B cell (primary cell): ENCODE results near the gene SH3RF3. TPM values are rescaled to one million over a fixed set of nuclear protein-coding genes. Genes with fewer than 3 reads are reported as not detected.
"Not testable (repeated sequence)": the region's sequence is repeated elsewhere in the genome, so short reads cannot be mapped to it uniquely, and the experiment has no call there.

ENCODE experiments used
- ATAC-seq: fragments of 200-7000 bp; cut with Tn5 transposase; one replicate; pipeline ENCODE4 v1.10.0; 2021; ENCODE audit warnings: low read depth, mild to moderate bottlenecking, moderate number of reproducible peaks, moderate library complexity
- CTCF ChIA-PET: fragments of 350-600 bp; sonication (Branson Sonifier 250); formaldehyde crosslinking; loops from one replicate; lab custom pipeline; 2021; ENCODE audit warnings: antibody characterized with exemption, inconsistent platforms; lab: Charles Lee
- POLR2A ChIA-PET: fragments of 350-600 bp; sonication (Branson Sonifier 250); formaldehyde crosslinking; loops from one replicate; lab custom pipeline; 2021; ENCODE audit warnings: antibody characterized with exemption; lab: Charles Lee
- DNase-seq: peaks from one replicate; pipeline ENCODE4 v3.0.0; 2013
- H2AFZ ChIP-seq: 2 replicates; pipeline ENCODE4 v1.6.1; 2012; ENCODE audit warnings: mild to moderate bottlenecking, low read depth, low read length; ENCODE audit not compliant: insufficient read depth, poor library complexity, severe bottlenecking
- H3K27ac ChIP-seq, 2 donors: 1 replicate in 1 of 2; 2 replicates in 1 of 2; pipeline ENCODE4 v1.5.1; 2012 to 2013; ENCODE audit warnings: low read length in 2 of 2, mild to moderate bottlenecking in 2 of 2, moderate library complexity in 1 of 2
- H3K27me3 ChIP-seq, 4 experiments: fragments of 200-600 bp in 1 of 4; sonication (generic) in 1 of 4; replicated peaks in 1 of 4; 1 replicate in 2 of 4; 2 replicates in 2 of 4; pipeline versions ENCODE4 v1.6.1 to v1.7.0; 2013 to 2016; ENCODE audit warnings: low read length in 3 of 4, mild to moderate bottlenecking in 2 of 4, mixed read lengths in 1 of 4, moderate library complexity in 1 of 4; ENCODE audit not compliant: insufficient read depth in 4 of 4, control insufficient read depth in 3 of 4; ENCODE audit errors: control extremely low read depth in 1 of 4
- H3K36me3 ChIP-seq, 2 experiments: replicated peaks in 1 of 2; 1 replicate in 1 of 2; 2 replicates in 1 of 2; pipeline versions ENCODE4 v1.6.1 to v1.7.1; 2013; ENCODE audit warnings: low read length in 1 of 2; ENCODE audit not compliant: insufficient read depth in 2 of 2, control insufficient read depth in 1 of 2; ENCODE audit errors: control extremely low read depth in 1 of 2, extremely low read depth in 1 of 2
- H3K4me1 ChIP-seq, 2 donors: fragments of 200-600 bp in 1 of 2; sonication (generic) in 1 of 2; 1 replicate in 1 of 2; 2 replicates in 1 of 2; pipeline versions ENCODE4 v1.5.1 to v1.6.1; 2013 to 2017; ENCODE audit warnings: low read length in 2 of 2; ENCODE audit not compliant: control insufficient read depth in 2 of 2, insufficient read depth in 2 of 2
- H3K4me2 ChIP-seq: replicated peaks from 2 replicates; pipeline ENCODE3; 2012; ENCODE audit warnings: mild to moderate bottlenecking, low read depth, low read length; ENCODE audit not compliant: poor library complexity, severe bottlenecking
- H3K4me3 ChIP-seq, 5 experiments: fragments of 200-600 bp in 1 of 5; sonication (generic) in 1 of 5; 1 replicate in 3 of 5; 2 replicates in 2 of 5; pipeline versions ENCODE4 v1.5.1 to v1.7.0; 2011 to 2016; ENCODE audit warnings: low read length in 4 of 5, mild to moderate bottlenecking in 4 of 5, low read depth in 2 of 5, control low read depth in 1 of 5, moderate library complexity in 1 of 5; ENCODE audit not compliant: insufficient read depth in 1 of 5; ENCODE audit errors: control extremely low read depth in 1 of 5, extremely low read depth in 1 of 5
- H3K79me2 ChIP-seq: fragments of 200-600 bp; sonication (generic); one replicate; pipeline ENCODE4 v1.6.0; 2016; ENCODE audit warnings: low read length; ENCODE audit not compliant: control insufficient read depth, insufficient read depth
- H3K9ac ChIP-seq: fragments of 200-600 bp; sonication (generic); 2 replicates; pipeline ENCODE4 v1.6.1; 2017; ENCODE audit warnings: mild to moderate bottlenecking, low read length, moderate library complexity
- H3K9me3 ChIP-seq, 3 donors: one replicate each; pipeline versions ENCODE4 v1.6.1 to v1.7.1; 2013; ENCODE audit warnings: low read length in 2 of 3; ENCODE audit not compliant: control insufficient read depth in 2 of 3, insufficient read depth in 1 of 3; ENCODE audit errors: control extremely low read depth in 1 of 3
- H4K20me1 ChIP-seq: 2 replicates; pipeline ENCODE4 v1.6.0; 2012; ENCODE audit warnings: mild to moderate bottlenecking, low read length; ENCODE audit not compliant: insufficient read depth, control insufficient read depth, poor library complexity, severe bottlenecking
- H3K27ac Mint-ChIP-seq: one replicate; pipeline ENCODE4 v1.8.0; 2021; ENCODE audit warnings: mixed read lengths
- H3K27me3 Mint-ChIP-seq: one replicate; pipeline ENCODE4 v1.8.0; 2021; ENCODE audit warnings: mixed read lengths
- H3K4me1 Mint-ChIP-seq: one replicate; pipeline ENCODE4 v1.8.0; 2021; ENCODE audit warnings: mixed read lengths
- H3K4me3 Mint-ChIP-seq: one replicate; pipeline ENCODE4 v1.8.0; 2021; ENCODE audit warnings: mixed read lengths
- H3K9me3 Mint-ChIP-seq: one replicate; pipeline ENCODE4 v1.8.0; 2022; ENCODE audit warnings: mixed read lengths; ENCODE audit not compliant: insufficient read depth
- CTCF ChIP-seq: fragments of 200-600 bp; IDR thresholded peaks from one replicate; pipeline ENCODE4 v1.8.0; 2022; ENCODE audit warnings: antibody characterized with exemption, mild to moderate bottlenecking
- EZH2 ChIP-seq: IDR thresholded peaks from 2 replicates; pipeline ENCODE4 v1.6.1; 2012; ENCODE audit warnings: borderline replicate concordance, low read depth, mild to moderate bottlenecking, moderate library complexity, low read length; ENCODE audit not compliant: insufficient read depth, poor library complexity, severe bottlenecking
- WGBS: methylation state at CpG from one replicate; pipeline ENCODE4 v1.1.5; 2013; ENCODE audit warnings: missing lambda C conversion rate; ENCODE audit not compliant: insufficient coverage; 5-methylcytosine and 5-hydroxymethylcytosine counted together
- intact Hi-C: fragments of 100-400 bp; cut with micrococcal nuclease; formaldehyde crosslinking; loops from one replicate; pipeline ENCODE4 v1.10.0; 2022
- polyA plus RNA-seq: library from polyadenylated mRNA; depleted of rRNA; stranded (reverse); fragments of >200 nt; gene quantifications from 2 replicates; pipeline ENCODE4 v1.2.3, GENCODE V29; 2012
- total RNA-seq, 2 donors: library from RNA; stranded (reverse); fragments of 120-200 nt in 1 of 2; gene quantifications; 1 replicate in 1 of 2; 2 replicates in 1 of 2; pipeline versions ENCODE4 v1.2.3 to v1.2.4, GENCODE V29; 2013 to 2022

SH3RF3 gene
- total and polyA plus RNA-seq, 2 donors (not counting 1 experiment from before 2014, with no cell fraction given) = 0.07 to 1.2 TPM

- H2AFZ ChIP-seq = no peak overlapping the region
- no peak for DNase-seq
- no peaks in the 10 kb centered on the region for H4K20me1 ChIP-seq
- H3K27ac ChIP-seq = no peak overlapping the region
- H3K4me1 Mint-ChIP-seq = peaks cover 23% of the 10 kb centered on the region
- ChIA-PET POLR2A (no interaction called here), CTCF (interaction anchor here (0.9 kb wide), 1 partner anchor 8 kb away, joined by 3 read pairs; no protein-coding TSS in a partner anchor)
- H3K9ac ChIP-seq = no peak overlapping the region
- ATAC-seq = no peak
- no peak overlapping the region for H3K4me3 Mint-ChIP-seq
- no peak overlapping the region for H3K4me3 ChIP-seq
- H3K9me3 ChIP-seq = peaks cover 0 to 3% (median 0%) of the 10 kb centered on the region in 3 donors
- 93% methylated on average over 8 of the region's 8 CpGs for WGBS
- H3K79me2 ChIP-seq = no peaks in the 10 kb centered on the region
- intact Hi-C loops = no loop called here
- H3K4me2 ChIP-seq = no peak overlapping the region
- no peak overlapping the region for H3K27ac Mint-ChIP-seq
- H3K9me3 Mint-ChIP-seq = no peaks in the 10 kb centered on the region
- TF ChIP-seq EZH2 (no peak), CTCF (no peak)
- H3K27me3 ChIP-seq = no peaks in the 10 kb centered on the region
- no peaks in the 10 kb centered on the region for H3K36me3 ChIP-seq
- peaks cover 5 to 24% of the 10 kb centered on the region in 2 donors for H3K4me1 ChIP-seq
- no peaks in the 10 kb centered on the region for H3K27me3 Mint-ChIP-seq
Measured at GRCh38 chr2:109223490-109223889, 94.5 kb downstream of the SH3RF3 start.

- POLR2A ChIA-PET, H3K9me3 Mint-ChIP-seq, H2AFZ ChIP-seq, H3K79me2 ChIP-seq, H3K4me2 ChIP-seq, intact Hi-C loops, H3K27ac Mint-ChIP-seq, H3K27me3 ChIP-seq, H3K36me3 ChIP-seq, ATAC-seq, H3K4me3 ChIP-seq, H3K9ac ChIP-seq, H3K4me3 Mint-ChIP-seq, H3K27me3 Mint-ChIP-seq, DNase-seq, H3K9me3 ChIP-seq, H3K27ac ChIP-seq, H4K20me1 ChIP-seq: not testable (repeated sequence)
- CTCF ChIA-PET = interaction anchor here (0.9 kb wide), 1 partner anchor 9 kb away, joined by 3 read pairs; no protein-coding TSS in a partner anchor
- WGBS = 85% methylated on average over 7 of the region's 8 CpGs
- H3K4me1 Mint-ChIP-seq = peaks cover 19% of the 10 kb centered on the region
- H3K4me1 ChIP-seq = peaks cover 0 to 16% of the 10 kb centered on the region in 2 donors
Measured at GRCh38 chr2:109224341-109224740, 95.3 kb downstream of the SH3RF3 start.
